SJSA1 (cell line): ENCODE data around the gene METAP1. TPM values are rescaled to one million over a fixed set of nuclear protein-coding genes. Genes with fewer than 3 reads are reported as not detected.
"Not testable (repeated sequence)": the region's sequence is repeated elsewhere in the genome, so short reads cannot be mapped to it uniquely, and the experiment has no call there.

Experiments
- DNase-seq, 2 experiments: peaks; one replicate each; pipeline ENCODE4 v3.0.0-alpha.2; 2015 to 2020; ENCODE audit warnings: low spot score in 2 of 2, low read depth in 1 of 2
- H3K27ac ChIP-seq: fragments of 250-450 bp; sonication (Bioruptor Pico); 2 replicates; pipeline ENCODE4 v1.5.1; 2020; ENCODE audit warnings: mild to moderate bottlenecking, moderate library complexity
- H3K27me3 ChIP-seq: fragments of 250-450 bp; sonication (Bioruptor Pico); replicated peaks from 2 replicates; pipeline ENCODE4 v1.5.1; 2020; ENCODE audit warnings: mild to moderate bottlenecking, moderate library complexity
- H3K36me3 ChIP-seq: fragments of 250-450 bp; sonication (Bioruptor Pico); 2 replicates; pipeline ENCODE4 v1.5.1; 2020; ENCODE audit warnings: mild to moderate bottlenecking
- H3K4me1 ChIP-seq: fragments of 250-450 bp; sonication (Bioruptor Pico); replicated peaks from 2 replicates; pipeline ENCODE4 v1.6.1; 2021; ENCODE audit warnings: mild to moderate bottlenecking
- H3K4me3 ChIP-seq: fragments of 250-450 bp; sonication (Bioruptor Pico); 2 replicates; pipeline ENCODE4 v1.5.1; 2020; ENCODE audit warnings: mild to moderate bottlenecking
- H3K9me3 ChIP-seq: fragments of 250-450 bp; sonication (Bioruptor Pico); replicated peaks from 2 replicates; pipeline ENCODE4 v1.5.1; 2020; ENCODE audit warnings: mild to moderate bottlenecking
- total RNA-seq: library from RNA; depleted of rRNA; stranded (reverse); fragments of >200 nt; shearing (Covaris generic); gene quantifications from 2 replicates; pipeline ENCODE4 v1.2.3, GENCODE V29; 2014; rRNA removed

The METAP1 gene
- total RNA-seq, 1 experiment from 2014 or later, result 73.1 TPM

- Histone ChIP-seq H3K36me3 (no peaks in the 10 kb centered on the region), H3K27me3 (no peaks in the 10 kb centered on the region), H3K27ac (no peak overlapping the region), H3K4me1 (no peaks in the 10 kb centered on the region), H3K4me3 (no peak overlapping the region), H3K9me3 (no peaks in the 10 kb centered on the region)
- no peak for DNase-seq
Measured at GRCh38 chr4:99102634-99103033, 107.1 kb downstream of the METAP1 start.

GRCh38 chr4:99103166-99103565 lies 107.6 kb downstream of the METAP1 start:
- Histone ChIP-seq H3K9me3 (no peaks in the 10 kb centered on the region), H3K4me1 (no peaks in the 10 kb centered on the region), H3K27ac (no peak overlapping the region), H3K36me3 (no peaks in the 10 kb centered on the region), H3K27me3 (no peaks in the 10 kb centered on the region), H3K4me3 (no peak overlapping the region)
- DNase-seq, result no peak

GRCh38 chr4:99104153-99104552 lies 108.6 kb downstream of the METAP1 start:
- no peaks in the 10 kb centered on the region for H3K36me3 ChIP-seq
- H3K4me3 ChIP-seq, result no peak overlapping the region
- H3K9me3 ChIP-seq, result no peaks in the 10 kb centered on the region
- no peak overlapping the region for H3K27ac ChIP-seq
- H3K4me1 ChIP-seq, result no peaks in the 10 kb centered on the region
- DNase-seq, result no peak
- H3K27me3 ChIP-seq, result no peaks in the 10 kb centered on the region

- not testable (repeated sequence) for H3K9me3 ChIP-seq, H3K27me3 ChIP-seq, H3K27ac ChIP-seq, DNase-seq, H3K4me3 ChIP-seq, H3K36me3 ChIP-seq, H3K4me1 ChIP-seq
Measured at GRCh38 chr4:99109286-99109685, 113.8 kb downstream of the METAP1 start.

Other genes with a start within 250 kb of the METAP1 start
- 189 and 224 TPM in 2 replicates for gene EIF4E, start 66.6 kb upstream of the METAP1 start, total RNA-seq
- 206 and 212 TPM in 2 replicates for gene ADH5, start 93.1 kb downstream of the METAP1 start, total RNA-seq
- gene ADH4, start 148.6 kb downstream of the METAP1 start, total RNA-seq, result not detected in 2 replicates
- gene ADH6, start 223.5 kb downstream of the METAP1 start, total RNA-seq, result not detected in 2 replicates